IMR-90 (cell line): ENCODE data around the gene SIGLEC9. TPM values are rescaled to one million over a fixed set of nuclear protein-coding genes. Genes with fewer than 3 reads are reported as not detected.

Experiments
- polyA plus RNA-seq, 3 experiments: library from polyadenylated mRNA; depleted of rRNA; stranded (reverse); fragments of >200 nt; gene quantifications; 2 replicates each; pipeline ENCODE4 v1.2.3, GENCODE V29; 2012; ENCODE audit warnings: low replicate concordance in 1 of 3
- total RNA-seq: library from RNA; depleted of rRNA; stranded (reverse); fragments of >200 nt; gene quantifications from 2 replicates; pipeline ENCODE4 v1.2.3, GENCODE V29; 2012; rRNA removed

SIGLEC9 gene
- total and polyA plus RNA-seq, 2 of the 4 experiments (the other 2 are of a cell fraction) = 0.03 TPM; not detected in 1

Other genes with a start within 250 kb of the SIGLEC9 start
- not detected in 2 replicates for gene KLK4, start 213.5 kb upstream of the SIGLEC9 start, total RNA-seq
- not detected in 2 replicates for gene KLK4, start 213.5 kb upstream of the SIGLEC9 start, polyA plus RNA-seq (2012; rRNA removed)
- not detected in 2 replicates for gene KLK5, start 171.9 kb upstream of the SIGLEC9 start, total RNA-seq
- gene KLK5, start 171.9 kb upstream of the SIGLEC9 start, polyA plus RNA-seq (2012; rRNA removed) = not detected in 2 replicates
- gene KLK6, start 155.3 kb upstream of the SIGLEC9 start, total RNA-seq = not detected in 2 replicates
- not detected in 2 replicates for gene KLK6, start 155.3 kb upstream of the SIGLEC9 start, polyA plus RNA-seq (2012; rRNA removed)
- gene KLK7, start 141.0 kb upstream of the SIGLEC9 start, total RNA-seq = not detected in 2 replicates
- gene KLK7, start 141.0 kb upstream of the SIGLEC9 start, polyA plus RNA-seq (2012; rRNA removed) = not detected in 2 replicates
- not detected in 2 replicates for gene KLK8, start 123.3 kb upstream of the SIGLEC9 start, total RNA-seq
- not detected in 2 replicates for gene KLK8, start 123.3 kb upstream of the SIGLEC9 start, polyA plus RNA-seq (2012; rRNA removed)
- gene KLK10, start 105.2 kb upstream of the SIGLEC9 start, total RNA-seq = not detected in 2 replicates
- not detected in 2 replicates for gene KLK10, start 105.2 kb upstream of the SIGLEC9 start, polyA plus RNA-seq (2012; rRNA removed)
- gene KLK11, start 98.3 kb upstream of the SIGLEC9 start, total RNA-seq = not detected in 2 replicates
- gene KLK11, start 98.3 kb upstream of the SIGLEC9 start, polyA plus RNA-seq (2012; rRNA removed) = not detected in 2 replicates
- not detected in 2 replicates for gene KLK12, start 89.9 kb upstream of the SIGLEC9 start, total RNA-seq
- not detected in 2 replicates for gene KLK12, start 89.9 kb upstream of the SIGLEC9 start, polyA plus RNA-seq (2012; rRNA removed)
- gene KLK13, start 59.8 kb upstream of the SIGLEC9 start, total RNA-seq = not detected in 2 replicates
- gene KLK13, start 59.8 kb upstream of the SIGLEC9 start, polyA plus RNA-seq (2012; rRNA removed) = 0.16 TPM in 1 of 2 replicates, not detected in the other
- gene KLK14, start 42.0 kb upstream of the SIGLEC9 start, total RNA-seq = not detected in 2 replicates
- not detected in 2 replicates for gene KLK14, start 42.0 kb upstream of the SIGLEC9 start, polyA plus RNA-seq (2012; rRNA removed)
- 2.0 and 2.2 TPM in 2 replicates for gene CTU1, start 16.5 kb upstream of the SIGLEC9 start, total RNA-seq
- 3.3 and 6.4 TPM in 2 replicates for gene CTU1, start 16.5 kb upstream of the SIGLEC9 start, polyA plus RNA-seq (2012; rRNA removed)
- not detected in 2 replicates for gene SIGLEC7, start 17.4 kb downstream of the SIGLEC9 start, total RNA-seq
- gene SIGLEC7, start 17.4 kb downstream of the SIGLEC9 start, polyA plus RNA-seq (2012; rRNA removed) = not detected in 2 replicates
- gene CD33, start 100.2 kb downstream of the SIGLEC9 start, total RNA-seq = not detected in 2 replicates
- gene CD33, start 100.2 kb downstream of the SIGLEC9 start, polyA plus RNA-seq (2012; rRNA removed) = not detected in 2 replicates
- not detected in 2 replicates for gene SIGLECL1, start 126.2 kb downstream of the SIGLEC9 start, total RNA-seq
- gene SIGLECL1, start 126.2 kb downstream of the SIGLEC9 start, polyA plus RNA-seq (2012; rRNA removed) = not detected in 2 replicates
- gene IGLON5, start 186.7 kb downstream of the SIGLEC9 start, total RNA-seq = not detected in 2 replicates
- gene IGLON5, start 186.7 kb downstream of the SIGLEC9 start, polyA plus RNA-seq (2012; rRNA removed) = not detected in 2 replicates
- under 0.01 and 0.18 TPM in 2 replicates for gene VSIG10L, start 217.2 kb downstream of the SIGLEC9 start, total RNA-seq
- 1.2 and 1.4 TPM in 2 replicates for gene VSIG10L, start 217.2 kb downstream of the SIGLEC9 start, polyA plus RNA-seq (2012; rRNA removed)
- gene ETFB, start 241.5 kb downstream of the SIGLEC9 start, total RNA-seq = 166 and 175 TPM in 2 replicates
- gene ETFB, start 241.5 kb downstream of the SIGLEC9 start, polyA plus RNA-seq (2012; rRNA removed) = 141 and 151 TPM in 2 replicates
- gene CLDND2, start 244.1 kb downstream of the SIGLEC9 start, total RNA-seq = not detected in 2 replicates
- gene CLDND2, start 244.1 kb downstream of the SIGLEC9 start, polyA plus RNA-seq (2012; rRNA removed) = not detected in 2 replicates
- gene NKG7, start 247.7 kb downstream of the SIGLEC9 start, total RNA-seq = not detected in 2 replicates
- not detected in 2 replicates for gene NKG7, start 247.7 kb downstream of the SIGLEC9 start, polyA plus RNA-seq (2012; rRNA removed)